Sigmoid colon (tissue), 4 donors: ENCODE measurements around the gene DEF6.

Experiments used
- POLR2AphosphoS5 ChIP-seq, 4 donors: sonication (generic); formaldehyde crosslinking; IDR thresholded peaks; one replicate each; pipeline ENCODE4 v1.6.1; 2017; ENCODE audit warnings: antibody characterized with exemption in 4 of 4
- TF ChIP-seq, protein P1 (sequence below), 4 experiments: fragments of 450-650 bp in 3 of 4; fragments of 200-600 bp in 1 of 4; IDR thresholded peaks; one replicate each; pipeline ENCODE4 v1.5.1; 2016 to 2019; ENCODE audit warnings: antibody characterized with exemption in 4 of 4, mild to moderate bottlenecking in 3 of 4, moderate library complexity in 2 of 4

DNA sequence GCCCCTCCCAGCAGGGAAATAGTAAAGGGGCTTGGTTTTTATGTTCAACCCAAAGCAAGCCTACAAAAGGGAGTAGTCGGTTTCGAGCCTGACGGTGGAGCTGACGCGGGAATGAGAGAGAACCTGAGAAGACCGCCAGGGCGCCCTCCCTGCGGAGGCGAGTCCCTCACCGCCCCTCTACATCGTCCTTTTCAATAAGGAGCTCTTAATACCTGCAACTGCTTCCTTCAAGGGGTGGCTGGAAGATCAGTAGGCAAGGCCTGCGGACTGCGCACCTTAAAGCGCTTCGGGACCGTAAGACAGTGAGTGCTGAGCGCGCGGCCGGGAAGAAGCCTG, 38.8 kb upstream of the DEF6 start:
- TF ChIP-seq, protein P1, sequence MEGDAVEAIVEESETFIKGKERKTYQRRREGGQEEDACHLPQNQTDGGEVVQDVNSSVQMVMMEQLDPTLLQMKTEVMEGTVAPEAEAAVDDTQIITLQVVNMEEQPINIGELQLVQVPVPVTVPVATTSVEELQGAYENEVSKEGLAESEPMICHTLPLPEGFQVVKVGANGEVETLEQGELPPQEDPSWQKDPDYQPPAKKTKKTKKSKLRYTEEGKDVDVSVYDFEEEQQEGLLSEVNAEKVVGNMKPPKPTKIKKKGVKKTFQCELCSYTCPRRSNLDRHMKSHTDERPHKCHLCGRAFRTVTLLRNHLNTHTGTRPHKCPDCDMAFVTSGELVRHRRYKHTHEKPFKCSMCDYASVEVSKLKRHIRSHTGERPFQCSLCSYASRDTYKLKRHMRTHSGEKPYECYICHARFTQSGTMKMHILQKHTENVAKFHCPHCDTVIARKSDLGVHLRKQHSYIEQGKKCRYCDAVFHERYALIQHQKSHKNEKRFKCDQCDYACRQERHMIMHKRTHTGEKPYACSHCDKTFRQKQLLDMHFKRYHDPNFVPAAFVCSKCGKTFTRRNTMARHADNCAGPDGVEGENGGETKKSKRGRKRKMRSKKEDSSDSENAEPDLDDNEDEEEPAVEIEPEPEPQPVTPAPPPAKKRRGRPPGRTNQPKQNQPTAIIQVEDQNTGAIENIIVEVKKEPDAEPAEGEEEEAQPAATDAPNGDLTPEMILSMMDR (IDR thresholded peaks at IDR 0.05), result no peak
- TF ChIP-seq POLR2AphosphoS5 (IDR thresholded peaks at IDR 0.05), result no peak
